HL-60/S4 (cell line): ENCODE data around the gene PTPRU.
"Not testable (repeated sequence)": the region's sequence is repeated elsewhere in the genome, so short reads cannot be mapped to it uniquely, and the experiment has no call there.

Source experiments
- in situ Hi-C: fragments of 300-500 bp; cut with MboI; formaldehyde crosslinking; loops from 2 replicates; pipeline ENCODE4 v1.14.3; 2022; ENCODE audit warnings: low sequenced_read_pairs

Gene PTPRU

GRCh38 chr1:29283804-29284195 is 47.5 kb downstream of the PTPRU start:
- in situ Hi-C loops = no loop called here

DNA sequence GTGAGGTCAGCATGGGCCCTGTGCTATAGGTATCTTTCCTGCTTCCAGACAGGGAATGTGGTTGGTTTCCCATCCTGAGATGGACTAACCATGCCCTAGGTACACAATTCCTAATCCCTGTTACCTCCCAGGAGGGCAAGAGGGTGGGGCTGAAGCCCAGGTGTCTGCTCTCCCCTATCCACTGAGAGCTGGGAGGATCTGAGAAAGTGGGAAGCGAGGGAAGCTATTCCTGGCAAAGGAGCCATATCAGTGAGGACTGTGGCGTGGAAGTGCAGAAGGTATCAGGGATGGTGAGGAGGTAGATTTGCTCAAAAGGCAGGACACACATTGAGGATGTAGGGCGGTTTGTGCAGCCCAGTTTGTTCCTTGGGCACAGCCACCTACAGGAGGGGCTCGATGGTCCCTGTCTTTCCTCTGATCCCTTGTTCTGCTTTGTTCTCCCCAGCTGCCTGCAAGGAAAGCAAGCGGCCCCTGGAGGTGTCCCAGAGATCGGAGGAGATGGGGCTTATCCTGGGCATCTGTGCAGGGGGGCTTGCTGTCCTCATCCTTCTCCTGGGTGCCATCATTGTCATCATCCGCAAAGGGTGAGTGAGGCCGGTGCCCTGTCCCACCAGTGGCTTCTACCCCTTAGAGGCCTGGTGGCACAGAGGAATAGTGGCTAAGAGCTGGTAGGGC is 48.1 kb downstream of the PTPRU start:
- in situ Hi-C loops = no loop called here

- in situ Hi-C loops = no loop called here
Measured at GRCh38 chr1:29284961-29285560, 48.7 kb downstream of the PTPRU start.

GRCh38 chr1:29285771-29286170 is 49.4 kb downstream of the PTPRU start:
- in situ Hi-C loops = no loop called here

DNA sequence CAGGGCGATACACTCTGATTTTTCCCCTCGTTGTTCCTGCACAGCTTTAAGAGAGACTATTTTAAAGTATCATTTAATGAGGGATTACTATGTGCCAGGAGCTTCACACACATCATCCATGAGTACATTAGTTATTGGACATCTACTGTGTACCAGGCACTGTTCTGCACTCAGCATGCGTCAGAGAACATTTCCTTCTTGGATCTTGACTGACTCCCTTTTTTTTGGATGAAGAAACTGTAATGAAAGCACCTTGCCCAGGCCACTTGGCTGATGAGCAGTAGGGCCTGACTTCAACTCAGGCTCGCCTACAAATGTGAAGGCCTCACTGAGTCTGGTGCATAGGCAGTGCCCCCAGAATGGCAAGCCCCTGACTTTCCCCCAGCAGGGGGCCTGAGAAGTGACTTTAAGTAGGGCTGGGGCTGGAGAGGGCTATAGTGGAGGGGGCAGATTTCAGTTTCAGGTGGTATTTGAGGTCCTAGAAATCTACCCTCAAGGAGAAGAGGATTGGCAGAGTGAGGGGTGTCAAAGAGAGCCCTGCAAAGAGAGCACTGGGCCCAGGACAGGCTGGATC is 50.0 kb downstream of the PTPRU start:
- in situ Hi-C loops = no loop called here

DNA sequence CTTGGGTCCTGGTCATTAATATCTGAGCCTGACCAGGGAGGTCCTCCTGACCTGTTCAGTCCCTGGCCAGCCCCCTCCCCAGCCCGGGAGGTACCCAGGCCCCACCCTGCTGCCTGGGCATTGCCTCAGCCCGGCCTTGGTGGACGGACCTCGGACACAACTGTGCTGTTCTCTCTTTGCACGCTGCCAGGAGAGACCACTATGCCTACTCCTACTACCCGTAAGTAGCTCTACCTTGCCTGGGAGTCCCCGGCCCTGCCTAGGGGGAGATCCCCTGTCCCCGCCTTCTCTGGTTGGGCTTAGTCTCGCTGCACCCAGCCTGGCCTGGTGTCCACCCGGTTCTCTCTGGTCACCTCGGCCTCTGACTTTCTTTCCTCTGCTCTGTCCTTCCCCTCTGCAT is 53.2 kb downstream of the PTPRU start:
- in situ Hi-C loops = no loop called here

GRCh38 chr1:29290414-29290985 is 54.2 kb downstream of the PTPRU start:
- in situ Hi-C loops = no loop called here

- in situ Hi-C loops = no loop called here
Measured at GRCh38 chr1:29291756-29292155, 55.4 kb downstream of the PTPRU start.

DNA sequence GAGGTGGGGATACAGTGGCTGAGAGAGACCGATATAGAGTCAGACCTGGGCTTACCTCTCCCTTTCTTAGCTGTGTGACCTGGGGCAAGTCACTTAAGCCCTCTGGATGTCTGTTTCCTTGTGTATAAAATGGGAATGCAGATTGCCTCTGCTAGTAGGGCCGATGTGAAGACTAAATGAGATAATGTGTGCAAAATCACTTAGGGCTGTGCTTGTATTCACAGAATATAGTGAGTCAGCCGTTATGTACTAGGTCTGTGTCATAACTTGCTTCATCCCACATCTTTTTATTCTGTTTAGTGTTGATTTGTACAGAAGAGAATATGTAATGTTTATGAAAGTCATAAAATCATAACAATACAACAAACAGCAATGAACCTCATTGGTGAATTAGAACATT is 56.0 kb downstream of the PTPRU start:
- in situ Hi-C loops = no loop called here

- in situ Hi-C loops = no loop called here
Measured at GRCh38 chr1:29297450-29297849, 61.1 kb downstream of the PTPRU start.

DNA sequence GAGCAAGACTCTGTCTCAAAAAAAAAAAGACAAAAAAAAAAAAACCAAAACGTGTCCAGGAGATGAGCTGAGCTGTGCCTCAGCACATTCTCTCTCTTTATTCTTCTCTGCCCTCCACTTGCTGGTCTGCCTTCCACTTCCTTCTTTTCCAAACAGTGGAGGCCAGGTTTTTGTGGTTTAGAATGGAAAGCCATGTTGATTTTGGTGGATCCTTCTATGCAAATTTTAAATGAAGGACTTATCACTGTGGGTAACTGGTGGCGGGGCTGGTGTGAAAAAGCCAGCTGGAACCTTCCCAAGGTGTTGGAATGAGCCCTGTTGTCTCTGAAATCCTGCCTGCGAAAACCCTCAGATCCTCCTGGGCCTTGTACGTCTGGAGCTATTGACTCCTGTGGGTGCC is 61.9 kb downstream of the PTPRU start:
- in situ Hi-C loops = no loop called here

- in situ Hi-C loops = no loop called here
Measured at GRCh38 chr1:29299446-29299845, 63.1 kb downstream of the PTPRU start.

DNA sequence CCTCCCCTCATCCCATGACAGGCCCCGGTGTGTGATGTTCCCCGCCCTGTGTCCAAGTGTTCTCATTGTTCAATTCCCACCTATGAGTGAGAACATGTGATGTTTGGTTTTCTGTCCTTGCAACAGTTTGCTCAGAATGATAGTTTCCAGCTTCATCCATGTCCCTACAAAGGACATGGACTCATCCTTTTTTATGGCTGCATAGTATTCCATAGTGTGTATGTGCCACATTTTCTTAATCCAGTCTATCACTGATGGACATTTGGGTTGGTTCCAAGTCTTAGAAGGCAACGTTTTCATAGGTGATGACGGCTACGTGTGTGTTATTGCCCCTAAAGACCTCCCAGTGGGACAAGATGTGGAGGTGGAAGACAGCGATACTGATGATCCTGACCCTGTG is 65.4 kb downstream of the PTPRU start:
- in situ Hi-C loops = not testable (repeated sequence)

GRCh38 chr1:29303201-29304024 is 67.1 kb downstream of the PTPRU start:
- in situ Hi-C loops = no loop called here

DNA sequence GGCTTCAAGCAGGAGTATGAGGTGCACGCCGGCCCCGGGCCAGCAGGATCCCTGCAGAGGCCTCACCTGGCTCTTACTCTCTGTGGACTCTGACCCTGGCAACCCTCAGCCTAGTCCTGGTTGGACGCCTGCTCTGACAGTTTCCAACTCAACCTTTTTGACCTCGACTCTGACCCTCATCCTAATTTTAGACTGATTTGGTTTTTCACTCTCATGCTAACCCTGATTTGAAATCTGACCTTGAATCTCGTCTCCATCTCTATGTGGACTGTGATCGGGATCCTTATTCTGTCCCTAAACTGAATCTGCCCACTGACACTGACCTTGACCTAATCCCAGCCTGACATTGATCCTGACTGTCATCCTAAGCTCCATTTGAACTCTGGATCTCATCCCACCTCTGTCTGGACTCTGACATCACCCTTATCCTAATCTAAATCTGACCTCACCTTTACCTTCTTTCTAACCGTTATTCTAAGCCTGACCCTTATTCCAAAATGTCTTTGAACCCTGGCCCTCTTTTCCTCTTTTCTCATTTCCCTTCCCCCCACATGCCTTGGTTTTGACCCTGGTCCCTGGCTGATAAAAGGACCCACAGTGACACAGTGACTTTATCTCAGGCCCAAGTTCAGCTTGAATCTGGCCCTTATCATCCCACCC is 67.8 kb downstream of the PTPRU start:
- in situ Hi-C loops = no loop called here

- in situ Hi-C loops = no loop called here
Measured at GRCh38 chr1:29305943-29306342, 69.6 kb downstream of the PTPRU start.

- in situ Hi-C loops = no loop called here
Measured at GRCh38 chr1:29306471-29307140, 70.3 kb downstream of the PTPRU start.

DNA sequence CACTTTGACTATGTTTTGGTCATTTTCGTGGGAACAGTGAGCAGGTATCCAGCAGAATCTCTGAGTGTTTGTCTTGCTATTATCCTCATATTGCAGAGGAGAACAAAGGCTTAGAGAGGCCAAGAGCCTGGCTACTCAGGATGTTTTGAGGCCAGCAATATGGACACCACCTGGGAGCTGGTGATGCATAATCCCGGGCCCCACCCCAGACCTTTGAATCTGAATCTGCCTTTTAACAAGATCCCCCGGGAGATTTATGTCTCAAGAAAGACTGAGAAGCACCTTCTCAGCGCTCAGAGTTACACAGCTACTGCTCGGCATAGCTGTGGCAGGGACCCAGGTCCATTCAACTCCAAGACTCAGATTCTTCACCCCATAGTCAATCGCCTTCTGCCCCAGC is 72.8 kb downstream of the PTPRU start:
- in situ Hi-C loops = no loop called here

DNA sequence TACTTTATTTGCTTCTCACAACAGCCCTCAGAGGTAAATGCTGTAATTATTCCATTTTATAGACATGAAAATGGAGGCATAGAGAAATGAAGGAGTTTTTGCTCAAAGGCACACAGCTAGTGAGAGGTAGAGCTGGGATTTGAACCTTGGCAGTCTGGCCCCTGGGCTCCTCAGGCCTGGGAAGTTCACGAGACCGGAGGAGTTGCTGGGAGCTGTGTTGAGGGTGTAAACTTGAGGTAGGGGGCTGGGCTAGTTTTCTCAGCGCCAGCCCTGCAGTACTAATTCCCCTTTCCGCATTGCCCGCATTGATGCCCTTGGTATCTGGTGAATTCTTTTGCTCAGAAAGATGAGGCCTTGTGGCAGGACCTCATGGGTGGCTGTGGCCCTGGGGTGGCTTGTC is 73.3 kb downstream of the PTPRU start:
- in situ Hi-C loops = no loop called here

DNA sequence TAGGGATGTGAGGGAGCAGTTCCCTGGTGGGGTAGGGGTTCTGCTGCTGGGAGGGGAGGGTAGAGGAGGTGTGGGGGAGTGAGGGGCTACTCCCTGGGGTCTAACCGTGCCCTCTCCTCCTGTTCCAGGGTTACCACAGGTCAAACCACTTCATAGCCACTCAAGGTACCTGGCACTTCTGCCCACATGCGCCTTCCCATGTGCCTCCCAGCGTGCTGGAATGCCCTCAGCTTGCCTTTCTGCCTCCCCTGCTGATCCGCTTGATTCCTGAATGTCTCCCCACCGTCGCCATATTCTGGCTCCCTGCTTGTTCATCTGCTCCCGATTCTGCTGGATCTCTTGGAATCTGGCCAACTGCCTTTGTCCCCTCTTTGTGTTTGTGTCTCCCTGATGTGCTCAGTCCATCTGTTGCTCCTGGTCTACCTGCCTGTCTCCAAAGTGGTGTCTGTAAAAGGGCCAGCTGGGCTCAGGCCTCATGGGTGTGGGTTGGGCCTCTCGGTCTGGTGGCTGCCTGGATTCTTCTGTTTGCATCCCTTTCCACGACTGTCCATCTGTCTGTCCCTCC is 74.4 kb downstream of the PTPRU start:
- in situ Hi-C loops = no loop called here
